Jurkat, Clone E6-1 (cell line): Measurements from ENCODE around the gene SCFD2.

Experiments used
- DNase-seq: peaks from one replicate; pipeline ENCODE4 v3.0.0-alpha.2; 2011; ENCODE audit warnings: low read depth, low spot score
- H3K4me3 ChIP-seq: 2 replicates; pipeline ENCODE4 v1.5.1; 2011; ENCODE audit warnings: mild to moderate bottlenecking, low read length, control low read depth, moderate library complexity

Gene SCFD2

GRCh38 chr4:53126099-53126498 lies 239.8 kb downstream of the SCFD2 start:
- H3K4me3 ChIP-seq: no peak overlapping the region
- DNase-seq: no peak

- no peak for DNase-seq
- no peak overlapping the region for H3K4me3 ChIP-seq
Observed at GRCh38 chr4:53123819-53124218, 242.0 kb downstream of the SCFD2 start.

GRCh38 chr4:53123171-53123570 lies 242.7 kb downstream of the SCFD2 start:
- no peak for DNase-seq
- H3K4me3 ChIP-seq: no peak overlapping the region

GRCh38 chr4:53122280-53123116 lies 243.4 kb downstream of the SCFD2 start:
- no peak overlapping the region for H3K4me3 ChIP-seq
- peak; percentile 36 for DNase-seq

- DNase-seq: no peak
- no peak overlapping the region for H3K4me3 ChIP-seq
Observed at GRCh38 chr4:53121264-53121865, 244.5 kb downstream of the SCFD2 start.

GRCh38 chr4:53120778-53121177 lies 245.1 kb downstream of the SCFD2 start:
- DNase-seq: no peak
- no peak overlapping the region for H3K4me3 ChIP-seq

- DNase-seq: no peak
- no peak overlapping the region for H3K4me3 ChIP-seq
Observed at GRCh38 chr4:53119680-53120079, 246.2 kb downstream of the SCFD2 start.

GRCh38 chr4:53118676-53119075 lies 247.2 kb downstream of the SCFD2 start:
- DNase-seq: no peak
- no peak overlapping the region for H3K4me3 ChIP-seq

GRCh38 chr4:53116954-53117353 lies 248.9 kb downstream of the SCFD2 start:
- DNase-seq: no peak
- no peak overlapping the region for H3K4me3 ChIP-seq

- H3K4me3 ChIP-seq: no peak overlapping the region
- no peak for DNase-seq
Observed at GRCh38 chr4:53113431-53114225, 252.2 kb downstream of the SCFD2 start.

GRCh38 chr4:53105313-53105712 lies 260.5 kb downstream of the SCFD2 start:
- DNase-seq: no peak
- no peak overlapping the region for H3K4me3 ChIP-seq

- DNase-seq: no peak
- no peak overlapping the region for H3K4me3 ChIP-seq
Observed at GRCh38 chr4:53103481-53103880, 262.4 kb downstream of the SCFD2 start.

GRCh38 chr4:53101191-53101581 lies 264.7 kb downstream of the SCFD2 start:
- no peak overlapping the region for H3K4me3 ChIP-seq
- no peak for DNase-seq

- H3K4me3 ChIP-seq: no peak overlapping the region
- DNase-seq: no peak
Observed at GRCh38 chr4:53100501-53101190, 265.2 kb downstream of the SCFD2 start.

- no peak for DNase-seq
- no peak overlapping the region for H3K4me3 ChIP-seq
Observed at GRCh38 chr4:53098681-53099121, 267.2 kb downstream of the SCFD2 start.

GRCh38 chr4:53094040-53094439 lies 271.8 kb downstream of the SCFD2 start:
- DNase-seq: no peak

GRCh38 chr4:53089936-53090729 lies 275.7 kb downstream of the SCFD2 start:
- no peak overlapping the region for H3K4me3 ChIP-seq
- DNase-seq: no peak

More at GRCh38 chr4:53094040-53094439, 271.8 kb downstream of the SCFD2 start:
- no peak overlapping the region for H3K4me3 ChIP-seq

- no peak overlapping the region for H3K4me3 ChIP-seq
- no peak for DNase-seq
Observed at GRCh38 chr4:53088152-53088551, 277.7 kb downstream of the SCFD2 start.
